ENCODE results near the gene PAIP1. TPM values are rescaled to one million over a fixed set of nuclear protein-coding genes. Genes with fewer than 3 reads are reported as not detected.

Gene PAIP1
- total RNA-seq, 4 donors from 2014 or later, result 41.5 to 69.1 (median 47.4) TPM

- DNase-seq (ENCODE audit: low spot score in 2 of 2), result no peak
- Histone ChIP-seq H3K27me3 (no peaks in the 10 kb centered on the region), H3K9me3 (no peaks in the 10 kb centered on the region), H3K36me3 (peaks cover 64% of the 10 kb centered on the region), H3K27ac (no peak overlapping the region), H3K4me3 (no peak overlapping the region), H3K4me1 (peaks cover 22% of the 10 kb centered on the region)
- 81% methylated on average over 5 of the region's 5 CpGs for WGBS
- TF ChIP-seq EP300 (IDR thresholded peaks at IDR 0.05) (no peak), CTCF (IDR thresholded peaks at IDR 0.05) (no peak), POLR2A (IDR thresholded peaks at IDR 0.05) (no peak), POLR2AphosphoS5 (IDR thresholded peaks at IDR 0.05) (no peak)
These were observed 8.5 kb downstream of the PAIP1 start for GRCh38 chr5:43548358-43548757.

DNA sequence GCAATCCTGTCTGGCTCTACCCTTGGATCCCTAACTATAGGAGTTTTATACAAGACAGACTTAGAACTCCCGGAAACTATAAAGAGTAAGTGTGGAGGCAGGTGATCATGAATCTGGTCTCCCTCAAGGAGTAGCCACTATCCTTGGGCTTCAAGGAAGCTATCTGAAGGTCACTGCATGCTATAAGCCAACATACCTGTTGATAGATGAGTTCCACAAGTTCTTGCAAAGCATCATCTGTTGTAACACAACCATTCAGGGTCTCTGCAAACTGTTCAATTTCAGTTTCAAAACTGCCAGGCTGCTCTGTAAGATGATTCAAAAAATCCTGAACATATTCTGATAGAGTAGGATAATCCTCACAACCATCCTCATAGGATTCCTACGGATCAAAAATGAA lies 9.3 kb downstream of the PAIP1 start:
- H3K4me1 ChIP-seq, result peaks cover 14% of the 10 kb centered on the region
- 94% methylated on average over 2 of the region's 2 CpGs for WGBS
- H3K27me3 ChIP-seq, result no peaks in the 10 kb centered on the region
- H3K36me3 ChIP-seq, result peaks cover 72% of the 10 kb centered on the region
- H3K27ac ChIP-seq, result no peak overlapping the region
- TF ChIP-seq EP300 (IDR thresholded peaks at IDR 0.05), result no peak
- no peak for TF ChIP-seq CTCF (IDR thresholded peaks at IDR 0.05)
- H3K4me3 ChIP-seq, result no peak overlapping the region
- no peaks in the 10 kb centered on the region for H3K9me3 ChIP-seq
- no peak for DNase-seq (ENCODE audit: low spot score in 2 of 2)

DNA sequence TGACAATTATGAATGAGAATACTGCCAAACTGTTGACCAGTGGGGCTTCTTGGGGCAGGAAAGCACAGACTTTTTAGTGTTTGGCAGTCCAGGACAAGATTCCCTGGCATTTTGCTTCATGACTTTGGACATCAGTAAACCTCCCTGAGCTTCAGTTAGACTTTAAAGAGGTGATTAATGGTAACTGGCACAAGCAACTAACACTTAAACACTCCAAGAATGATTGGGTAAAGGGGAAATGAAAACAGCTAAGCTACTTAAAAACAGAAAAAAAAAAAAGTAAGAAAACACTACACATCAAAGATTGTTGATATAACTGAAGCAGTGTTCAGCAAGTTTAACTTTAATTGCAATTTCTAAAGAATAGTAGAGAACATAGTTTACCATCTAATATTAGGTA lies 13.4 kb downstream of the PAIP1 start:
- no peak for DNase-seq (ENCODE audit: low spot score in 2 of 2)
- Histone ChIP-seq H3K4me1 (peaks cover under 1% of the 10 kb centered on the region), H3K4me3 (no peak overlapping the region), H3K9me3 (no peaks in the 10 kb centered on the region), H3K27me3 (no peaks in the 10 kb centered on the region), H3K27ac (no peak overlapping the region), H3K36me3 (peaks cover 75% of the 10 kb centered on the region)
- TF ChIP-seq POLR2A (IDR thresholded peaks at IDR 0.05), result no peak
- TF ChIP-seq POLR2AphosphoS5 (IDR thresholded peaks at IDR 0.05), result no peak
- TF ChIP-seq EP300 (IDR thresholded peaks at IDR 0.05), result no peak
- TF ChIP-seq CTCF (IDR thresholded peaks at IDR 0.05), result no peak

DNA sequence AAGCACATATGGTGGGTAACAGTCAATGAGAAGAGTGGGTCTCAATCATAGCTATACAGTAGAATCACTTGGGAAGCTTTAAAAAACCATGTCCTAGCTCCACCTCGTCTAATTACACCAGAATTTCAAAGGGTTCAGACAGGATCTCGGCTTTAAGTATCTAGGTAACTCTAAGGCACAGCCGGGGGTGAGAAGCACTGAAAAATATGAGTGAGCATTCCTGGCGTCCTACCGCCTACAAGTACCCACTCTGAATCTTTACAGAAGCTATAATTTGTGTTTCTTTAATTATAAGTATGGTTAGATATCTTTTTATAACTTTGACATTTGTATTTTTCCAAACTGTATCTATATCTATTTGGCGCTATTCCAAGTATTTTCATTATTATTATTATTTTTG lies 16.1 kb downstream of the PAIP1 start:
- no peaks in the 10 kb centered on the region for H3K27me3 ChIP-seq
- TF ChIP-seq POLR2A (IDR thresholded peaks at IDR 0.05) (no peak), POLR2AphosphoS5 (IDR thresholded peaks at IDR 0.05) (no peak), CTCF (IDR thresholded peaks at IDR 0.05) (no peak), EP300 (IDR thresholded peaks at IDR 0.05) (no peak)
- H3K36me3 ChIP-seq, result peaks cover 81% of the 10 kb centered on the region
- 89% methylated on average over 6 of the region's 6 CpGs for WGBS
- DNase-seq (ENCODE audit: low spot score in 2 of 2), result no peak
- no peak overlapping the region for H3K27ac ChIP-seq
- H3K4me3 ChIP-seq, result no peak overlapping the region
- no peaks in the 10 kb centered on the region for H3K9me3 ChIP-seq
- no peaks in the 10 kb centered on the region for H3K4me1 ChIP-seq

- H3K27me3 ChIP-seq, result no peaks in the 10 kb centered on the region
- DNase-seq (ENCODE audit: low spot score in 2 of 2), result no peak
- TF ChIP-seq POLR2AphosphoS5 (IDR thresholded peaks at IDR 0.05) (no peak), POLR2A (IDR thresholded peaks at IDR 0.05) (no peak), CTCF (IDR thresholded peaks at IDR 0.05) (no peak), EP300 (IDR thresholded peaks at IDR 0.05) (no peak)
- H3K27ac ChIP-seq, result no peak overlapping the region
- no peaks in the 10 kb centered on the region for H3K9me3 ChIP-seq
- H3K4me1 ChIP-seq, result no peaks in the 10 kb centered on the region
- peaks cover 89% of the 10 kb centered on the region for H3K36me3 ChIP-seq
- no peak overlapping the region for H3K4me3 ChIP-seq
These were observed 19.9 kb downstream of the PAIP1 start for GRCh38 chr5:43536972-43537371.

Data from suprapubic skin (tissue), 4 donors.